CD14-positive monocyte (primary cell): ENCODE data around the gene ARFGAP1. TPM values are rescaled to one million over a fixed set of nuclear protein-coding genes. Genes with fewer than 3 reads are reported as not detected.

Experiments used
- DNase-seq, 3 donors: peaks; one replicate each; pipeline ENCODE4 v3.0.0-alpha.2; 2011 to 2022
- H2AFZ ChIP-seq: 2 replicates; pipeline ENCODE4 v1.6.0; 2012; ENCODE audit warnings: mild to moderate bottlenecking, low read depth, low read length, inconsistent platforms; ENCODE audit not compliant: insufficient read depth, poor library complexity, severe bottlenecking
- H3K27ac ChIP-seq, 2 donors: 1 replicate in 1 of 2; 2 replicates in 1 of 2; pipeline ENCODE4 v1.5.1; 2012 to 2013; ENCODE audit warnings: low read length in 2 of 2, control low read depth in 1 of 2, inconsistent platforms in 1 of 2, low read depth in 1 of 2, mild to moderate bottlenecking in 1 of 2
- H3K27me3 ChIP-seq, 2 donors: one replicate each; pipeline versions ENCODE4 v1.6.0 to v1.6.1; 2011 to 2013; ENCODE audit warnings: low read length in 2 of 2; ENCODE audit not compliant: control insufficient read depth in 2 of 2, insufficient read depth in 2 of 2
- H3K36me3 ChIP-seq, 2 donors: replicated peaks in 1 of 2; 1 replicate in 1 of 2; 2 replicates in 1 of 2; pipeline versions ENCODE4 v1.5.1 to v1.6.1; 2012 to 2013; ENCODE audit warnings: low read length in 2 of 2, control low read depth in 1 of 2, inconsistent platforms in 1 of 2, mild to moderate bottlenecking in 1 of 2; ENCODE audit not compliant: insufficient read depth in 2 of 2, control insufficient read depth in 1 of 2
- H3K4me1 ChIP-seq, 2 donors: 1 replicate in 1 of 2; 2 replicates in 1 of 2; pipeline versions ENCODE4 v1.5.1 to v1.6.1; 2012 to 2013; ENCODE audit warnings: low read length in 2 of 2, control low read depth in 1 of 2, inconsistent platforms in 1 of 2, mild to moderate bottlenecking in 1 of 2, moderate library complexity in 1 of 2; ENCODE audit not compliant: insufficient read depth in 2 of 2, control insufficient read depth in 1 of 2
- H3K4me2 ChIP-seq: replicated peaks from 2 replicates; pipeline ENCODE3; 2012; ENCODE audit warnings: low read length, moderate library complexity, mild to moderate bottlenecking; ENCODE audit not compliant: poor library complexity, severe bottlenecking; ENCODE audit errors: extremely low read depth
- H3K4me3 ChIP-seq, 3 experiments: fragments of 200-600 bp in 1 of 3; sonication (generic) in 1 of 3; replicated peaks in 1 of 3; 1 replicate in 2 of 3; 2 replicates in 1 of 3; pipeline ENCODE4 v1.5.1; 2011 to 2013; ENCODE audit warnings: low read length in 3 of 3, mild to moderate bottlenecking in 3 of 3, control low read depth in 2 of 3, low read depth in 2 of 3, inconsistent platforms in 1 of 3, moderate library complexity in 1 of 3
- H3K79me2 ChIP-seq: 2 replicates; pipeline ENCODE4 v1.6.0; 2012; ENCODE audit warnings: mild to moderate bottlenecking, control low read depth, inconsistent platforms, low read length, moderate library complexity; ENCODE audit not compliant: insufficient read depth
- H3K9ac ChIP-seq: 2 replicates; pipeline ENCODE4 v1.6.0; 2017; ENCODE audit warnings: low read length, mild to moderate bottlenecking; ENCODE audit not compliant: insufficient read depth, poor library complexity, severe bottlenecking
- H3K9me3 ChIP-seq, 2 donors: replicated peaks in 1 of 2; 1 replicate in 1 of 2; 2 replicates in 1 of 2; pipeline versions ENCODE4 v1.5.1 to v1.6.1; 2012 to 2013; ENCODE audit warnings: low read length in 2 of 2, control low read depth in 1 of 2; ENCODE audit not compliant: control insufficient read depth in 1 of 2, insufficient read depth in 1 of 2
- H4K20me1 ChIP-seq: 2 replicates; pipeline ENCODE4 v1.6.0; 2012; ENCODE audit warnings: mild to moderate bottlenecking, low read length, control low read depth, moderate library complexity; ENCODE audit not compliant: insufficient read depth
- H3K27ac Mint-ChIP-seq, 7 donors: one replicate each; pipeline ENCODE4 v1.8.0; 2020; ENCODE audit warnings: mild to moderate bottlenecking in 7 of 7, mixed read lengths in 7 of 7, moderate library complexity in 6 of 7, inconsistent platforms in 2 of 7
- H3K27me3 Mint-ChIP-seq, 3 donors: one replicate each; pipeline ENCODE4 v1.8.0; 2021 to 2022; ENCODE audit warnings: low read depth in 3 of 3, mild to moderate bottlenecking in 3 of 3, mixed read lengths in 3 of 3, moderate library complexity in 3 of 3, inconsistent platforms in 1 of 3
- H3K36me3 Mint-ChIP-seq, 2 donors: one replicate each; pipeline ENCODE4 v1.8.0; 2020; ENCODE audit warnings: mixed read lengths in 2 of 2, inconsistent platforms in 1 of 2, mild to moderate bottlenecking in 1 of 2
- H3K4me1 Mint-ChIP-seq: one replicate; pipeline ENCODE4 v1.8.0; 2020; ENCODE audit warnings: mild to moderate bottlenecking, mixed read lengths
- H3K4me3 Mint-ChIP-seq, 2 donors: one replicate each; pipeline ENCODE4 v1.8.0; 2020; ENCODE audit warnings: mild to moderate bottlenecking in 2 of 2, mixed read lengths in 2 of 2, moderate library complexity in 1 of 2
- H3K9me3 Mint-ChIP-seq, 7 donors: one replicate each; pipeline ENCODE4 v1.8.0; 2020 to 2022; ENCODE audit warnings: mixed read lengths in 7 of 7, mild to moderate bottlenecking in 6 of 7, moderate library complexity in 6 of 7, inconsistent platforms in 2 of 7
- CTCF ChIP-seq: fragments of 200-600 bp; IDR thresholded peaks from one replicate; pipeline ENCODE4 v1.8.0; 2022; ENCODE audit warnings: antibody characterized with exemption, mild to moderate bottlenecking
- WGBS: methylation state at CpG from one replicate; pipeline ENCODE4 v1.1.5; 2013; ENCODE audit warnings: missing lambda C conversion rate; ENCODE audit not compliant: insufficient coverage; 5-methylcytosine and 5-hydroxymethylcytosine counted together
- intact Hi-C, 2 donors: fragments of 100-400 bp; cut with micrococcal nuclease; formaldehyde crosslinking; loops; one replicate each; pipeline versions ENCODE4 v1.15.0 to v1.15.1; 2023
- polyA plus RNA-seq, 3 donors: library from polyadenylated mRNA; depleted of rRNA in 1 of 3; unstranded in 2 of 3; stranded (reverse) in 1 of 3; fragments of 300-500 nt in 2 of 3; fragments of >200 nt in 1 of 3; fragmentation: Illumina TruSeq in 2 of 3; gene quantifications; 1 replicate in 2 of 3; 2 replicates in 1 of 3; pipeline ENCODE4 v1.2.3, GENCODE V29; 2012 to 2021

Gene ARFGAP1
- polyA plus RNA-seq, 3 donors = 11.2 to 99.8 (median 14.1) TPM

GRCh38 chr20:63247671-63248228 is 24.9 kb upstream of the ARFGAP1 start:
- Histone ChIP-seq H3K36me3 (no peaks in the 10 kb centered on the region), H3K27me3 (peaks cover 2 to 31% of the 10 kb centered on the region in 2 donors), H4K20me1 (no peaks in the 10 kb centered on the region), H3K4me3 (no peak overlapping the region), H3K79me2 (no peaks in the 10 kb centered on the region), H3K4me1 (no peaks in the 10 kb centered on the region), H2AFZ (no peak overlapping the region), H3K27ac (no peak overlapping the region), H3K4me2 (no peak overlapping the region), H3K9ac (no peak overlapping the region), H3K9me3 (peaks cover 0 to 2% of the 10 kb centered on the region in 2 donors)
- intact Hi-C loops = no loop called here
- no peaks in the 10 kb centered on the region for H3K36me3 Mint-ChIP-seq
- DNase-seq = no peak
- H3K9me3 Mint-ChIP-seq = peaks cover 0 to 10% (median 1%) of the 10 kb centered on the region in 7 donors
- H3K4me1 Mint-ChIP-seq = no peaks in the 10 kb centered on the region
- WGBS = 81% methylated on average over 18 of the region's 24 CpGs
- peaks cover 34 to 58% (median 38%) of the 10 kb centered on the region in 3 donors for H3K27me3 Mint-ChIP-seq
- H3K4me3 Mint-ChIP-seq = no peak overlapping the region
- peak overlapping the region in 1 of 7 donors; percentile 63 for H3K27ac Mint-ChIP-seq
- no peak for TF ChIP-seq CTCF

- 82% methylated on average over 25 of the region's 25 CpGs for WGBS
- Mint-ChIP-seq H3K27me3 (peaks cover 44 to 69% (median 46%) of the 10 kb centered on the region in 3 donors), H3K36me3 (no peaks in the 10 kb centered on the region), H3K27ac (peak overlapping the region in 1 of 7 donors; percentile 49), H3K4me3 (no peak overlapping the region), H3K9me3 (peaks cover 0 to 11% (median 1%) of the 10 kb centered on the region in 7 donors), H3K4me1 (no peaks in the 10 kb centered on the region)
- intact Hi-C loops = no loop called here
- Histone ChIP-seq H3K79me2 (no peaks in the 10 kb centered on the region), H2AFZ (no peak overlapping the region), H4K20me1 (no peaks in the 10 kb centered on the region), H3K4me3 (no peak overlapping the region), H3K27me3 (peaks cover 8 to 40% of the 10 kb centered on the region in 2 donors), H3K4me1 (no peaks in the 10 kb centered on the region), H3K9me3 (peaks cover 0 to 7% of the 10 kb centered on the region in 2 donors), H3K9ac (no peak overlapping the region), H3K4me2 (no peak overlapping the region), H3K36me3 (no peaks in the 10 kb centered on the region), H3K27ac (no peak overlapping the region)
- no peak for DNase-seq
- no peak for TF ChIP-seq CTCF
Measured at GRCh38 chr20:63248835-63249591, 23.6 kb upstream of the ARFGAP1 start.
